GM12878 (cell line): ENCODE data around the gene COL5A1. TPM values are rescaled to one million over a fixed set of nuclear protein-coding genes. Genes with fewer than 3 reads are reported as not detected.

Experiments
- ATAC-seq: fragments of 200-7000 bp; cut with Tn5 transposase; 3 replicates; pipeline ENCODE4 v1.9.1; 2020; ENCODE audit warnings: mild to moderate bottlenecking, moderate library complexity
- BruUV-seq: library from RNA; stranded (reverse); fragments of 400-500 nt; replicated peaks from 2 replicates; lab custom pipeline; 2021; lab: Mats Ljungman, UMichigan
- CTCF ChIA-PET: fragments of 300-600 bp; sonication (Branson Sonifier 250); formaldehyde crosslinking; extraction: SDS; loops from one replicate; lab custom pipeline; 2021; ENCODE audit warnings: inconsistent platforms; lab: Yijun Ruan, JAX
- POLR2A ChIA-PET: fragments of 350-600 bp; formaldehyde crosslinking; extraction: SDS; loops from one replicate; lab custom pipeline; 2021; ENCODE audit warnings: inconsistent platforms; lab: Charles Lee
- RAD21 ChIA-PET: fragments of 300-600 bp; sonication (Branson Sonifier 250); formaldehyde crosslinking; loops from one replicate; lab custom pipeline; 2023; ENCODE audit warnings: antibody characterized with exemption; ENCODE audit not compliant: unreplicated experiment; lab: Charles Lee
- SMC1A ChIA-PET: fragments of 300-600 bp; sonication (Branson Sonifier 250); formaldehyde crosslinking; loops from one replicate; lab custom pipeline; 2023; ENCODE audit not compliant: unreplicated experiment, uncharacterized antibody; lab: Charles Lee
- DNase-seq: peaks from one replicate; pipeline ENCODE4 v3.0.0-alpha.2; 2011; ENCODE audit warnings: low read depth, low spot score
- FAIRE-seq: peaks from 3 replicates; lab custom pipeline; 2011; peaks lifted over from hg19 to GRCh38; lab: Jason Lieb, UNC
- H2AFZ ChIP-seq: 2 replicates; pipeline ENCODE4 v1.6.0; 2011; ENCODE audit warnings: low read depth, low read length, control low read depth; ENCODE audit not compliant: control insufficient read depth
- H3K27ac ChIP-seq: 2 replicates; pipeline ENCODE4 v1.5.1; 2011; ENCODE audit warnings: control low read depth; ENCODE audit not compliant: control insufficient read depth, insufficient read depth
- H3K27me3 ChIP-seq, 2 experiments: replicated peaks in 1 of 2; 2 replicates each; pipeline versions ENCODE4 v1.6.0 to v1.6.1; 2011; ENCODE audit warnings: low read length in 1 of 2; ENCODE audit not compliant: control insufficient read depth in 2 of 2, insufficient read depth in 2 of 2
- H3K36me3 ChIP-seq, 2 experiments: 2 replicates each; pipeline ENCODE4 v1.5.1; 2011; ENCODE audit warnings: low read length in 1 of 2; ENCODE audit not compliant: control insufficient read depth in 2 of 2, insufficient read depth in 2 of 2
- H3K4me1 ChIP-seq: 2 replicates; pipeline ENCODE4 v1.6.1; 2011; ENCODE audit warnings: mild to moderate bottlenecking, low read length, moderate library complexity, mixed read lengths; ENCODE audit not compliant: control insufficient read depth, insufficient read depth
- H3K4me2 ChIP-seq: 2 replicates; pipeline ENCODE4 v1.6.0; 2011; ENCODE audit warnings: control low read depth; ENCODE audit not compliant: control insufficient read depth, insufficient read depth
- H3K4me3 ChIP-seq: fragments of 200-600 bp; sonication (generic); 2 replicates; pipeline ENCODE4 v1.5.1; 2016
- H3K79me2 ChIP-seq: 2 replicates; pipeline ENCODE4 v1.6.0; 2011; ENCODE audit warnings: low read length; ENCODE audit not compliant: control insufficient read depth, insufficient read depth
- H3K9ac ChIP-seq: 2 replicates; pipeline ENCODE4 v1.8.0; 2011; ENCODE audit warnings: low read length, control low read depth, mixed read lengths; ENCODE audit not compliant: control insufficient read depth, insufficient read depth
- H3K9me3 ChIP-seq: replicated peaks from 3 replicates; pipeline ENCODE4 v1.5.1; 2011; ENCODE audit warnings: mild to moderate bottlenecking, low read length; ENCODE audit not compliant: control insufficient read depth, insufficient read depth
- H4K20me1 ChIP-seq: 2 replicates; pipeline ENCODE4 v1.6.0; 2011; ENCODE audit not compliant: control insufficient read depth, insufficient read depth
- HDGF ChIP-seq: fragments of 450-650 bp; IDR thresholded peaks from 2 replicates; pipeline ENCODE4 v1.6.1; 2016; ENCODE audit warnings: antibody characterized with exemption
- MTA2 ChIP-seq: fragments of 450-650 bp; IDR thresholded peaks from 2 replicates; pipeline ENCODE4 v1.6.1; 2016; ENCODE audit warnings: low read depth, mild to moderate bottlenecking, moderate library complexity
- WGBS: methylation state at CpG from one replicate; pipeline ENCODE4 v1.1.6; 2016; ENCODE audit warnings: low lambda C conversion rate; ENCODE audit not compliant: insufficient replicate concordance, insufficient coverage; ENCODE audit errors: missing lambda C conversion rate; 5-methylcytosine and 5-hydroxymethylcytosine counted together
- in situ Hi-C: fragments of 300-500 bp; cut with MboI; formaldehyde crosslinking; loops from 9 replicates; pipeline ENCODE4 v1.14.3; 2018; ENCODE audit warnings: mixed read lengths
- intact Hi-C: fragments of 100-400 bp; cut with micrococcal nuclease; formaldehyde crosslinking; loops from one replicate; pipeline ENCODE4 v1.14.2; 2022; ENCODE audit not compliant: unreplicated experiment
- polyA plus RNA-seq, 11 experiments: library from polyadenylated mRNA; depleted of rRNA in 4 of 11; unstranded in 6 of 11; stranded (reverse) in 5 of 11; fragments of >200 nt; fragmentation: Nextera tagmentation in 4 of 11; fragmentation: Illumina TruSeq in 1 of 11; extraction: Ambion mirVana in 4 of 11; extraction: Trizol in 1 of 11; gene quantifications; 1 replicate in 1 of 11; 2 replicates in 10 of 11; pipeline versions ENCODE4 v1.2.1 to v1.2.3, GENCODE V29; 2011 to 2016; ENCODE audit warnings: inconsistent platforms in 2 of 11, missing spikeins in 2 of 11, low read depth in 1 of 11
- total RNA-seq, 4 experiments: library from RNA; depleted of rRNA in 3 of 4; stranded (reverse); fragments of >200 nt in 3 of 4; fragmentation: Illumina TruSeq in 1 of 4; extraction: Trizol in 1 of 4; gene quantifications; 2 replicates each; pipeline versions ENCODE4 v1.2.1 to v1.2.3, GENCODE V29; 2013 to 2021
- TF ChIP-seq, protein P1 (sequence below): IDR thresholded peaks from 2 replicates; pipeline ENCODE4 v1.6.1; 2012; ENCODE audit warnings: mild to moderate bottlenecking, low read depth, low read length
- TF ChIP-seq, protein P2 (sequence below): IDR thresholded peaks from 2 replicates; pipeline ENCODE4 v1.6.1; 2011; ENCODE audit warnings: mild to moderate bottlenecking, low read depth, low read length, moderate library complexity; ENCODE audit not compliant: insufficient replicate concordance

The COL5A1 gene
- total and polyA plus RNA-seq, 10 of the 15 experiments (the other 5 are each of a cell fraction or from before 2014, with no cell fraction given), result under 0.01 to 0.15 (median 0.13) TPM; not detected in 4

DNA sequence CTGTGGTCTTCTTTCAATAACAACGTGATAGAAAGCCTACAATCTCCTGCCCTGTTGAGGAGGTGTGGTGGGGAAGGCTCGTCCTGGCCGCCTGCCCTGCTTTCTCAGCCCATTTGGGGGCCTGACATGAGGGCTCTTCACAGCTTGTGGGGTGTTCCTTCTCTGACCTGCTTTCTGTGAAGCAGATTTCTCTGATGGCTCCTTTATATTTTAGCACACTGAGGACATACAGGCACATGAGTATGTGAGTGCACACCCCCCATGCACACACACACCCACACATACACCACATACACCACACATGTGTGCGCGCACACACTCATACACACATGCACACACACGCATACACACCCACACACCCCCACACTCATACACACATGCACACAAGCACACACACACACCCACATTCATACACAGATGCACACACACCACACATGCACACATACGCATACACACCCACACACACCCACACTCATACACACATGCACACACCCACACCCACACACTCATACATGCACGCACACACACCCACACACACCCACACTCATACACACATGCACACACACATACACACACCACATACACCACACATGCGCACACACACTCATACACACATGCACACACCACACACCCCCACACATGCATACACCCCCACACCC, 117.5 kb downstream of the COL5A1 start:
- ChIA-PET RAD21 (no interaction called here), CTCF (no interaction called here), POLR2A (no interaction called here), SMC1A (no interaction called here)
- TF ChIP-seq, protein P1, sequence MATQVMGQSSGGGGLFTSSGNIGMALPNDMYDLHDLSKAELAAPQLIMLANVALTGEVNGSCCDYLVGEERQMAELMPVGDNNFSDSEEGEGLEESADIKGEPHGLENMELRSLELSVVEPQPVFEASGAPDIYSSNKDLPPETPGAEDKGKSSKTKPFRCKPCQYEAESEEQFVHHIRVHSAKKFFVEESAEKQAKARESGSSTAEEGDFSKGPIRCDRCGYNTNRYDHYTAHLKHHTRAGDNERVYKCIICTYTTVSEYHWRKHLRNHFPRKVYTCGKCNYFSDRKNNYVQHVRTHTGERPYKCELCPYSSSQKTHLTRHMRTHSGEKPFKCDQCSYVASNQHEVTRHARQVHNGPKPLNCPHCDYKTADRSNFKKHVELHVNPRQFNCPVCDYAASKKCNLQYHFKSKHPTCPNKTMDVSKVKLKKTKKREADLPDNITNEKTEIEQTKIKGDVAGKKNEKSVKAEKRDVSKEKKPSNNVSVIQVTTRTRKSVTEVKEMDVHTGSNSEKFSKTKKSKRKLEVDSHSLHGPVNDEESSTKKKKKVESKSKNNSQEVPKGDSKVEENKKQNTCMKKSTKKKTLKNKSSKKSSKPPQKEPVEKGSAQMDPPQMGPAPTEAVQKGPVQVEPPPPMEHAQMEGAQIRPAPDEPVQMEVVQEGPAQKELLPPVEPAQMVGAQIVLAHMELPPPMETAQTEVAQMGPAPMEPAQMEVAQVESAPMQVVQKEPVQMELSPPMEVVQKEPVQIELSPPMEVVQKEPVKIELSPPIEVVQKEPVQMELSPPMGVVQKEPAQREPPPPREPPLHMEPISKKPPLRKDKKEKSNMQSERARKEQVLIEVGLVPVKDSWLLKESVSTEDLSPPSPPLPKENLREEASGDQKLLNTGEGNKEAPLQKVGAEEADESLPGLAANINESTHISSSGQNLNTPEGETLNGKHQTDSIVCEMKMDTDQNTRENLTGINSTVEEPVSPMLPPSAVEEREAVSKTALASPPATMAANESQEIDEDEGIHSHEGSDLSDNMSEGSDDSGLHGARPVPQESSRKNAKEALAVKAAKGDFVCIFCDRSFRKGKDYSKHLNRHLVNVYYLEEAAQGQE, result no peak
- TF ChIP-seq, protein P2, sequence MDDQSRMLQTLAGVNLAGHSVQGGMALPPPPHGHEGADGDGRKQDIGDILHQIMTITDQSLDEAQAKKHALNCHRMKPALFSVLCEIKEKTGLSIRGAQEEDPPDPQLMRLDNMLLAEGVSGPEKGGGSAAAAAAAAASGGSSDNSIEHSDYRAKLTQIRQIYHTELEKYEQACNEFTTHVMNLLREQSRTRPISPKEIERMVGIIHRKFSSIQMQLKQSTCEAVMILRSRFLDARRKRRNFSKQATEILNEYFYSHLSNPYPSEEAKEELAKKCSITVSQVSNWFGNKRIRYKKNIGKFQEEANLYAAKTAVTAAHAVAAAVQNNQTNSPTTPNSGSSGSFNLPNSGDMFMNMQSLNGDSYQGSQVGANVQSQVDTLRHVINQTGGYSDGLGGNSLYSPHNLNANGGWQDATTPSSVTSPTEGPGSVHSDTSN, result peak; percentile 35
- TF ChIP-seq HDGF (no peak), MTA2 (no peak)
- Histone ChIP-seq H3K9me3 (no peaks in the 10 kb centered on the region; the same call in 2 of the 3 replicates), H3K36me3 (no peaks in the 10 kb centered on the region), H3K27me3 (peaks cover 0 to 2% of the 10 kb centered on the region in 2 experiments; a peak in 1 of 4 replicates), H3K79me2 (no peaks in the 10 kb centered on the region), H3K27ac (no peak overlapping the region), H3K4me2 (no peak overlapping the region), H3K4me3 (no peak overlapping the region), H4K20me1 (no peaks in the 10 kb centered on the region), H3K9ac (no peak overlapping the region), H2AFZ (no peak overlapping the region), H3K4me1 (no peaks in the 10 kb centered on the region)
- WGBS, result 62% methylated on average over 7 of the region's 9 CpGs
- in situ Hi-C loops (no loop called here), intact Hi-C loops (no loop called here)
- BruUV-seq, result no TSS peak
- DNase-seq (no peak), ATAC-seq (no peak), FAIRE-seq (no peak)
